HepG2 (cell line): ENCODE data around the gene GALR3. TPM values are rescaled to one million over a fixed set of nuclear protein-coding genes. Genes with fewer than 3 reads are reported as not detected.

ENCODE experiments used
- ARID4A ChIP-seq: sonication (generic); formaldehyde crosslinking; IDR thresholded peaks from 2 replicates; pipeline ENCODE4 v1.5.0; 2020; ENCODE audit warnings: mild to moderate bottlenecking, missing genetic modification reagents, borderline replicate concordance
- CREB1 ChIP-seq, 2 experiments: fragments of 450-650 bp in 1 of 2; IDR thresholded peaks; 2 replicates each; pipeline ENCODE4 v1.6.1; 2016 to 2017; ENCODE audit warnings: control low read depth in 1 of 2, mild to moderate bottlenecking in 1 of 2, missing compliant biosample characterization in 1 of 2, missing genetic modification characterization in 1 of 2
- FIP1L1 ChIP-seq: fragments of 200-400 bp; formaldehyde crosslinking; IDR thresholded peaks from 2 replicates; pipeline ENCODE4 v1.6.1; 2018; ENCODE audit warnings: low read depth, mild to moderate bottlenecking, low read length, moderate library complexity, borderline replicate concordance; ENCODE audit not compliant: insufficient read depth
- HMG20A ChIP-seq: IDR thresholded peaks from 2 replicates; pipeline ENCODE4 v1.6.1; 2016; ENCODE audit warnings: borderline replicate concordance
- HOXA7 ChIP-seq: sonication (generic); formaldehyde crosslinking; IDR thresholded peaks from 2 replicates; pipeline ENCODE4 v1.8.1; 2022; ENCODE audit warnings: mild to moderate bottlenecking, missing genetic modification reagents, moderate library complexity
- NFRKB ChIP-seq: fragments of 450-650 bp; IDR thresholded peaks from 2 replicates; pipeline ENCODE4 v1.6.1; 2017
- POGZ ChIP-seq: sonication (generic); formaldehyde crosslinking; IDR thresholded peaks from 2 replicates; pipeline ENCODE4 v1.4.0; 2020; ENCODE audit warnings: mild to moderate bottlenecking, missing genetic modification reagents
- PPARG ChIP-seq: conservative IDR thresholded peaks from 2 replicates; pipeline ENCODE4 v1.6.1; 2016; ENCODE audit warnings: missing biosample characterization, missing genetic modification reagents
- RBM22 ChIP-seq: fragments of 200-400 bp; formaldehyde crosslinking; optimal IDR thresholded peaks from 2 replicates; pipeline ENCODE3; 2017; ENCODE audit warnings: mild to moderate bottlenecking, low read length, moderate library complexity
- SIN3A ChIP-seq: IDR thresholded peaks from 2 replicates; pipeline ENCODE4 v1.6.1; 2011; ENCODE audit warnings: low read depth, mild to moderate bottlenecking, control low read depth, low read length, borderline replicate concordance
- SP1 ChIP-seq, 2 experiments: fragments of 450-650 bp in 1 of 2; sonication (generic) in 1 of 2; formaldehyde crosslinking in 1 of 2; IDR thresholded peaks; 2 replicates each; pipeline versions ENCODE4 v1.4.0 to v1.6.1; 2016 to 2020; ENCODE audit warnings: missing genetic modification reagents in 1 of 2
- SP140L ChIP-seq: sonication (generic); formaldehyde crosslinking; IDR thresholded peaks from 2 replicates; pipeline ENCODE4 v1.4.0; 2020; ENCODE audit warnings: missing genetic modification reagents, borderline replicate concordance
- TBL1XR1 ChIP-seq: fragments of 150-350 bp; IDR thresholded peaks from 2 replicates; pipeline ENCODE4 v1.6.1; 2014; ENCODE audit warnings: borderline replicate concordance, low read length; ENCODE audit not compliant: partially characterized antibody
- ZFX ChIP-seq: sonication (generic); formaldehyde crosslinking; IDR thresholded peaks from 2 replicates; pipeline ENCODE4 v1.4.0; 2020; ENCODE audit warnings: mild to moderate bottlenecking, low read depth, missing genetic modification reagents, moderate library complexity
- ZNF101 ChIP-seq: sonication (generic); formaldehyde crosslinking; IDR thresholded peaks from 2 replicates; pipeline ENCODE4 v1.4.0; 2020; ENCODE audit warnings: mild to moderate bottlenecking, low read depth, missing genetic modification reagents, borderline replicate concordance
- ZNF501 ChIP-seq: sonication (generic); formaldehyde crosslinking; IDR thresholded peaks from 2 replicates; pipeline ENCODE4 v1.5.1; 2020; ENCODE audit warnings: mild to moderate bottlenecking, moderate library complexity, missing genetic modification reagents
- ZNF687 ChIP-seq: sonication (generic); formaldehyde crosslinking; IDR thresholded peaks from 2 replicates; pipeline ENCODE4 v1.5.1; 2020; ENCODE audit warnings: mild to moderate bottlenecking, missing genetic modification reagents, moderate library complexity
- polyA plus RNA-seq, 8 experiments: library from polyadenylated mRNA; depleted of rRNA in 3 of 8; stranded (reverse) in 7 of 8; unstranded in 1 of 8; fragments of >200 nt; fragmentation: Illumina TruSeq in 4 of 8; extraction: Trizol in 4 of 8; gene quantifications; 2 replicates each; pipeline versions ENCODE4 v1.2.1 to v1.2.3, GENCODE V29; 2011 to 2016; ENCODE audit warnings: low read depth in 4 of 8, missing spikeins in 1 of 8, mixed read lengths in 1 of 8; ENCODE audit not compliant: insufficient read depth in 1 of 8
- total RNA-seq, 5 experiments: library from RNA; depleted of rRNA; stranded (reverse); fragments of >200 nt; fragmentation: Illumina TruSeq; extraction: Trizol; gene quantifications; 2 replicates each; pipeline ENCODE4 v1.2.3, GENCODE V29; 2016; ENCODE audit warnings: low read depth in 1 of 5
- TF ChIP-seq, protein P1 (sequence below): sonication (generic); formaldehyde crosslinking; IDR thresholded peaks from 2 replicates; pipeline ENCODE4 v1.4.0; 2020; ENCODE audit warnings: missing genetic modification reagents

GALR3 gene
- total and polyA plus RNA-seq, 2 of the 13 experiments (the other 11 are each of a cell fraction or from before 2014, with no cell fraction given) = 0.13 TPM; not detected in 1

DNA sequence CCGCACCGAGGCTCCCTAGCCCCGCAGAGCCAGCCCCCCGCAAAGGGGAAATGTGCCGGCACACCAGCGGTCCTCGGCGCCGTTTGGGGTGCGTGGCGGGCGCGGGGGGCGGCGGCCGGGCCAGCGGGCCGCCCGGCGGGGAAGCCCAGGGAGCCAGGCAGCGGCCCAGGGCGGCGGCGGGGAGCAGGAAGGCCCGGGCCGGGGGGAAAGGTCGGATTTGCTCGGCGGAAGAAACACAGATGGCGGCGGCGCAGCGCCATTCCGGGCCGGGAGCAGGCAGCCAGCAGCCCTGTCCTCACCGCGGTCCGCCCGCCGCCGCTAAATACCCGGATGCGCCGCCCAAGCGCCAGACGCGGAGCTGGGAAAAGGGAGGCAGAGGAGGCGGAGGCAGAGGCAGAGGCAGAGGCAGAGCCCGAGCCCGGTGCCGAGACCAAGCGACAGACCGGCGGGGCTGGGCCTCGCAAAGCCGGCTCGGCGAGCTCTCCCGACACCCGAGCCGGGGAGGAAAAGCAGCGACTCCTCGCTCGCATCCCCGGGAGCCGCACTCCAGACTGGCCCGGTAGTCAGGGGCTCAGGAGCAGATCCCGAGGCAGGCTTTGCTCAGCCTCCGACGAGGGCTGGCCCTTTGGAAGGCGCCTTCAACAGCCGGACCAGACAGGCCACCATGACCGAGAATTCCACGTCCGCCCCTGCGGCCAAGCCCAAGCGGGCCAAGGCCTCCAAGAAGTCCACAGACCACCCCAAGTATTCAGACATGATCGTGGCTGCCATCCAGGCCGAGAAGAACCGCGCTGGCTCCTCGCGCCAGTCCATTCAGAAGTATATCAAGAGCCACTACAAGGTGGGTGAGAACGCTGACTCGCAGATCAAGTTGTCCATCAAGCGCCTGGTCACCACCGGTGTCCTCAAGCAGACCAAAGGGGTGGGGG lies 18.0 kb upstream of the GALR3 start (continued):
- TF ChIP-seq ZNF687 (CRISPR knock-in tag) (peak; percentile 84), TBL1XR1 (no peak), SP1 (IDR thresholded peaks at IDR 0.05) (no peak), SP1 (CRISPR knock-in tag; IDR thresholded peaks at IDR 0.05) (peak; percentile 69; the same call in 1 of the 2 replicates), SP140L (CRISPR knock-in tag) (no peak), HMG20A (CRISPR knock-in tag) (no peak; the same call in 1 of the 2 replicates), CREB1 (IDR thresholded peaks at IDR 0.05) (no peak), CREB1 (CRISPR knock-in tag; IDR thresholded peaks at IDR 0.05) (no peak), RBM22 (peak; percentile 73), FIP1L1 (peak; percentile 78; the same call in 1 of the 2 replicates), ZNF501 (CRISPR knock-in tag) (0 out of 2 replicates have a peak, but pooled peaks have one; percentile 40), ZFX (CRISPR knock-in tag) (peak; percentile 84), PPARG (CRISPR knock-in tag) (0 out of 2 replicates have a peak, but pooled peaks have one; percentile 8), ARID4A (CRISPR knock-in tag) (peak; percentile 87), HOXA7 (CRISPR knock-in tag) (no peak), SIN3A (peak; percentile 91; the same call in 1 of the 2 replicates), NFRKB (no peak), ZNF101 (CRISPR knock-in tag) (no peak), POGZ (CRISPR knock-in tag) (peak; percentile 52)
- TF ChIP-seq, protein P1, sequence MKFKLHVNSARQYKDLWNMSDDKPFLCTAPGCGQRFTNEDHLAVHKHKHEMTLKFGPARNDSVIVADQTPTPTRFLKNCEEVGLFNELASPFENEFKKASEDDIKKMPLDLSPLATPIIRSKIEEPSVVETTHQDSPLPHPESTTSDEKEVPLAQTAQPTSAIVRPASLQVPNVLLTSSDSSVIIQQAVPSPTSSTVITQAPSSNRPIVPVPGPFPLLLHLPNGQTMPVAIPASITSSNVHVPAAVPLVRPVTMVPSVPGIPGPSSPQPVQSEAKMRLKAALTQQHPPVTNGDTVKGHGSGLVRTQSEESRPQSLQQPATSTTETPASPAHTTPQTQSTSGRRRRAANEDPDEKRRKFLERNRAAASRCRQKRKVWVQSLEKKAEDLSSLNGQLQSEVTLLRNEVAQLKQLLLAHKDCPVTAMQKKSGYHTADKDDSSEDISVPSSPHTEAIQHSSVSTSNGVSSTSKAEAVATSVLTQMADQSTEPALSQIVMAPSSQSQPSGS (CRISPR knock-in tag) = peak; percentile 57; the same call in 1 of the 2 replicates
